SH-SY5Y (cell line): Measurements from ENCODE around the gene PPP3CA.

Experiments used
- GATA2 ChIP-seq: IDR thresholded peaks from 2 replicates; pipeline ENCODE4 v1.6.1; 2011; ENCODE audit warnings: mild to moderate bottlenecking, low read depth, low read length
- GATA3 ChIP-seq: IDR thresholded peaks from 2 replicates; pipeline ENCODE4 v1.6.1; 2011; ENCODE audit warnings: low read depth, mild to moderate bottlenecking, low read length, moderate library complexity

- TF ChIP-seq GATA2 (no peak), GATA3 (no peak)
These were observed 341.7 kb downstream of the PPP3CA start for GRCh38 chr4:101005659-101006058.
